ENCODE data around the gene NRCAM.

NRCAM gene

DNA sequence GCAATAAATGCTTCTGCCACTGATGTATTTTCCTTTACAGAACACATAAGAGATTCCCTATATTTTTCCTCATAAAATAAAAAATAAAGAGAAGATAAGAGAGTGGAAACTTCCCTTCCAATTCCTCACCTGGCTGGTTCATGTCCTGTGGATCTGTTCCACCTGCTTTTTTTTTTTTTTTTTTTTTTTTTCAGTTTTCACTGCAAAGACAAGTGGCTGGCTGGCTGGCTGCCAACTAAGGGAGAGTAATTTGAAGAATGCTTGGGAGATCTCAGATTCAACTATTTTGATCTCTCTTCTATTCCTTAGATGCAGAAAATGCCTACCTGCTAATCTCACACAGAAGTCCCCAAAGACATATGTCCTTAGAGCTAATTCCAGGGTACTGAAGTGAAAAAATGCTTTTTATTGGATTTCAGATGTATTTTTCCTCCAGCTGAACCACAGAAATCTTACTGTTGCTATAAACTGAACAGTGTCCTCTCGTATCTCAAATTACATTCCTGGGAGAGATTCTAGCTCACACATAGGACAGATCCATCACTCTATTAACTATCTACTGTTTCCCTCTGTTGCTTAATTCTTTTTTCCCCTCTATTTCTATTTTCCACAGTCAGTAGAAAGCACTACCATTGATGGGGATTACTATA, 120.8 kb downstream of the NRCAM start:
- DNase-seq: peak; percentile 10

- DNase-seq: no peak
Observed at GRCh38 chr7:108332937-108333336, 123.3 kb downstream of the NRCAM start.

- DNase-seq: no peak
Observed at GRCh38 chr7:108331971-108332370, 124.3 kb downstream of the NRCAM start.

DNA sequence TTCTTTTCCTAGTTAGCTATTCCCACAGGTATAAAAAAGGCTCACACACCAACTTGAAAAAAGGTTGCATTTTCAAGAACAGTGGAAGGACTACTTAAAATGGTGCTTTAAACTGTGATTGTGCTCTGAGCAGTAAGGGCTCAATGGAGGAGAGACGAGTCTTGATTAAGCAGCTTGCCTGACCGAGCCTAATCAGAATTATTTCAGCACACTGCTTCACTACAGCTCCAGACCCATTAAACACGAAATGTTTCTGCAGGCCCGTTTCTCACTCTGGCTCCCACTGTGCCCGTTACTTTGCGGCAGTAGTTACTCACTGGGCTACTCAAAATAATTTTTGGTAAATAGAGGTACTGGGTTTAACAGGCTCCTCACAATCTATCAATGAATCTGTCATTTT, 126.0 kb downstream of the NRCAM start:
- no peak for DNase-seq

- DNase-seq: no peak
Observed at GRCh38 chr7:108329514-108329913, 126.7 kb downstream of the NRCAM start.

DNA sequence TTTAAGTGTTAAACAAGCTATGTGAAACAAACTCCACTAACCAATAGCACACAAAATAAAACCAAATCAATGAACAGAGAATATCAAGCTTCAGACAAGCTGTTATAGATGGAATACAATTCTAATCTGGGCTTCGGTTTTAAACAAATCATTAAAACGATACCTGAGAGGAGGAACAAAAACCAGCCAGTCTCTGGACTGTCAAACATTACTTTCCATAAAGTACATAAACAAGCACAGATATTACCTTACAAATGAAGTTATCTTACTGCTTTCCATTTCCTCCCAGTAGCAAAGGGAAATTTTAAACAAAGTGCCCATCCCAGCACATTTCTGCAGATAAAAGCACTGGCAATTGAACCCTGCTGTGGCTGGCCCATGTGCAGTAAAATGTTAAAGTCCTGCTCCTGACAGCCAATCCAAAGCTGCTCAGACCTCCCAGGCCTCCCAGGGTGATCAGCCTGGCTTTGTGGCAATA, 128.0 kb downstream of the NRCAM start:
- DNase-seq: no peak

DNA sequence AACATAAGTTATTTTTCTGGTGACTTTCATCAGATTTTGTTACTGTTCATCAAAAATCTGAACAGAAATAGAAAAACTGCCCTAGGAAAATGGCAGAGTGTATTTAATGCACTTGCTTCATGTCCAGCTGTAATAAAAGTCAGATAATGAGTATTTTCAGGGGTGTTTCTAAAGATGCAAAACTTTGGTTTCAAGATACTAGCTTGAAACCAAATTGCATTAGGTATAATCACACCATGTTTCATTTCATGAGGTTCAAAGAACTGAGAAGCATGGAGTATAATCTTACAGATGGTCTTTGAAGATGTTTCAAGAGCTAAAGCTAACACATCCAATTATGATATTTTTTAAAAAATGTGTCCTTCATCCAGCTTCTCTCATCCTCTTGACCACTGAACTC, 128.9 kb downstream of the NRCAM start:
- DNase-seq: no peak

GRCh38 chr7:108326938-108327337, 129.3 kb downstream of the NRCAM start:
- DNase-seq: no peak

GRCh38 chr7:108324053-108325038, 131.9 kb downstream of the NRCAM start:
- no peak for DNase-seq

GRCh38 chr7:108322925-108323832, 133.1 kb downstream of the NRCAM start:
- DNase-seq: no peak

GRCh38 chr7:108322046-108322445, 134.2 kb downstream of the NRCAM start:
- DNase-seq: no peak

- no peak for DNase-seq
Observed at GRCh38 chr7:108321359-108321758, 134.9 kb downstream of the NRCAM start.

- no peak for DNase-seq
Observed at GRCh38 chr7:108316708-108317107, 139.5 kb downstream of the NRCAM start.

GRCh38 chr7:108314551-108314950, 141.7 kb downstream of the NRCAM start:
- no peak for DNase-seq

DNA sequence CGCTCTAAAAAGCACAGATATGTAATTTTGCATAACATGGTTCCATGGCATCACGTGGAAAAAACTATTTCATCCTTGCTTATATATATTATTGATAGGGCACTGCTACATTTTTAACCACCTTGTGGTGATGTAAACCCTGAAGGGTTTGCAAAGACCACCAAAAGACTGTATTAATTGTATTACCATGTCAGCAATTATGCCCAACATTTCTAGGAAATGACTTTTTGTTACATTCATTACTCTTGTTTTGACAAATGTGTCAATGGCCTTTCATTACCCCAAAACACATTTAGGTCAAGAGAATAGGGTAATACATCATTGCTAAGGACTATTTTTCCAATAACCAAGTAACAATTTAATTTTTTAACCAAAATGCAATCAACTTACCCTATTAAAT, 142.2 kb downstream of the NRCAM start:
- DNase-seq: no peak

GRCh38 chr7:108313086-108313485, 143.2 kb downstream of the NRCAM start:
- DNase-seq: no peak

- DNase-seq: no peak
Observed at GRCh38 chr7:108311446-108312168, 144.6 kb downstream of the NRCAM start.

DNA sequence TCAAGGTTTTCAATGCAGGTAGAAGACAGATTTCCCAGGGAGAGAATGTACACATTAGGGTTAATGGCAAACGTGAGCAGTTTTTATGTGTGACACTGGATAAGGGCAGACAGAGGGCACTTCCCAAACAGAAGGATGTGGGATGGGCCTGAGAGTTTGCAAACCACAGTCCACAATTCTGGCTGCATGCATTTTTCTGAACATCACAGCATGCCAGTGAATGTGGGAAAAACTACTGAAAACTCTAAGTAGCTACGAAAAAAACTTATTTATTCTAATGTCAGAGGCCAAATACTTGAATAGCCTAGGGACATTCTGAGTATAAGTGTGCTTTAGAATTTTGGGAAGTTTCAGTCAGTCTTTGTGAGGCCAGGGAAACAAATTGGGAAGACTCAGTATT, 145.9 kb downstream of the NRCAM start:
- DNase-seq: no peak

GRCh38 chr7:108308903-108309302, 147.3 kb downstream of the NRCAM start:
- DNase-seq: no peak

GRCh38 chr7:108308276-108308675, 148.0 kb downstream of the NRCAM start:
- DNase-seq: no peak

GRCh38 chr7:108307595-108307994, 148.6 kb downstream of the NRCAM start:
- DNase-seq: no peak

DNA sequence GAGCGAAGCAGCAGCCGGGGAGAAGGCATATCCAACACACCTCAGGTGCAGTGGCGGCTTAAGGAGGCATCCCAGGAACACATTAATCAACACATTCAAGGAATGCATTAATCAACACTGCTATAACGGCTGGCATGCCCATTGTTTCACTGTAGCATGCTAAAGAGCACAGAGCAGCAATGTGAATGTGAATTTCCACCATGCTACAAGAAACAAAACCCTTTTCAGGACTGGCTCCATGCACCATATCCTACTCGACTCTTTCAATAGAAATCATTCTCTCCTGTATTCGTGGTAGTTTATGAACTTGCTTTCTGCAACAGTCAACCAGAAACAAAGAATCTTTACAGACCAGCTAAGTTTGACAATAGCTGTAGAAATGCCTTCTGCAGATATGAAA, 149.0 kb downstream of the NRCAM start:
- DNase-seq: no peak
